ENCODE measurements around the gene SLC36A2. TPM values are rescaled to one million over a fixed set of nuclear protein-coding genes. Genes with fewer than 3 reads are reported as not detected.

The SLC36A2 gene
- polyA plus RNA-seq, 1 experiment = not detected

- no peaks in the 10 kb centered on the region for H3K36me3 ChIP-seq (ENCODE audit: control insufficient read depth, insufficient read depth, low read length)
- CTCF ChIA-PET = interaction anchor here (1.2 to 1.5 kb wide), 3 partner anchors 9 to 17 kb away, joined by 3 to 7 read pairs (median 4); no protein-coding TSS in a partner anchor
- H3K27me3 ChIP-seq (ENCODE audit: control insufficient read depth, insufficient read depth, low read length) = no peaks in the 10 kb centered on the region
- DNase-seq (ENCODE audit: low read depth) = no peak
- H3K4me3 ChIP-seq (ENCODE audit: low read depth, low read length) = no peak overlapping the region
- POLR2A ChIA-PET = no interaction called here
- no peak for TF ChIP-seq CTCF (IDR thresholded peaks at IDR 0.05; ENCODE audit: insufficient read depth, low read depth, low read length)
These were observed 14.5 kb downstream of the SLC36A2 start for GRCh38 chr5:151332857-151333256.

- H3K36me3 ChIP-seq (ENCODE audit: control insufficient read depth, insufficient read depth, low read length) = no peaks in the 10 kb centered on the region
- no peak for TF ChIP-seq CTCF (IDR thresholded peaks at IDR 0.05; ENCODE audit: insufficient read depth, low read depth, low read length)
- ChIA-PET POLR2A (no interaction called here), CTCF (no interaction called here)
- no peak overlapping the region for H3K4me3 ChIP-seq (ENCODE audit: low read depth, low read length)
- DNase-seq (ENCODE audit: low read depth) = no peak
- no peaks in the 10 kb centered on the region for H3K27me3 ChIP-seq (ENCODE audit: control insufficient read depth, insufficient read depth, low read length)
These were observed 18.6 kb downstream of the SLC36A2 start for GRCh38 chr5:151328734-151329133.

- no peak for TF ChIP-seq CTCF (IDR thresholded peaks at IDR 0.05; ENCODE audit: insufficient read depth, low read depth, low read length)
- Histone ChIP-seq H3K36me3 (ENCODE audit: control insufficient read depth, insufficient read depth, low read length) (no peaks in the 10 kb centered on the region), H3K27me3 (ENCODE audit: control insufficient read depth, insufficient read depth, low read length) (no peaks in the 10 kb centered on the region), H3K4me3 (ENCODE audit: low read depth, low read length) (no peak overlapping the region)
- ChIA-PET CTCF (no interaction called here), POLR2A (no interaction called here)
- no peak for DNase-seq (ENCODE audit: low read depth)
These were observed 19.8 kb downstream of the SLC36A2 start for GRCh38 chr5:151327585-151327984.

GRCh38 chr5:151326266-151326665 is 21.1 kb downstream of the SLC36A2 start:
- no peak for TF ChIP-seq CTCF (IDR thresholded peaks at IDR 0.05; ENCODE audit: insufficient read depth, low read depth, low read length)
- POLR2A ChIA-PET = no interaction called here
- Histone ChIP-seq H3K4me3 (ENCODE audit: low read depth, low read length) (no peak overlapping the region), H3K36me3 (ENCODE audit: control insufficient read depth, insufficient read depth, low read length) (no peaks in the 10 kb centered on the region), H3K27me3 (ENCODE audit: control insufficient read depth, insufficient read depth, low read length) (no peaks in the 10 kb centered on the region)
- CTCF ChIA-PET = interaction anchor here (1.5 kb wide), 1 partner anchor 10 kb away, joined by 6 read pairs; no protein-coding TSS in a partner anchor
- no peak for DNase-seq (ENCODE audit: low read depth)

- ChIA-PET POLR2A (no interaction called here), CTCF (interaction anchor here (0.7 kb wide), 1 partner anchor 105 kb away, joined by 5 read pairs; no protein-coding TSS in a partner anchor)
- Histone ChIP-seq H3K27me3 (ENCODE audit: control insufficient read depth, insufficient read depth, low read length) (no peaks in the 10 kb centered on the region), H3K36me3 (ENCODE audit: control insufficient read depth, insufficient read depth, low read length) (no peaks in the 10 kb centered on the region), H3K4me3 (ENCODE audit: low read depth, low read length) (no peak overlapping the region)
- DNase-seq (ENCODE audit: low read depth) = no peak
- no peak for TF ChIP-seq CTCF (IDR thresholded peaks at IDR 0.05; ENCODE audit: insufficient read depth, low read depth, low read length)
These were observed 26.9 kb downstream of the SLC36A2 start for GRCh38 chr5:151320481-151320880.
